NCI-H2081 (cell line): ENCODE measurements around the gene NEK1.

Experiments used
- DNase-seq, 2 experiments: peaks; one replicate each; lab custom pipeline; 2025; lab: John Stamatoyannopoulos, UW

Gene NEK1, protein sequence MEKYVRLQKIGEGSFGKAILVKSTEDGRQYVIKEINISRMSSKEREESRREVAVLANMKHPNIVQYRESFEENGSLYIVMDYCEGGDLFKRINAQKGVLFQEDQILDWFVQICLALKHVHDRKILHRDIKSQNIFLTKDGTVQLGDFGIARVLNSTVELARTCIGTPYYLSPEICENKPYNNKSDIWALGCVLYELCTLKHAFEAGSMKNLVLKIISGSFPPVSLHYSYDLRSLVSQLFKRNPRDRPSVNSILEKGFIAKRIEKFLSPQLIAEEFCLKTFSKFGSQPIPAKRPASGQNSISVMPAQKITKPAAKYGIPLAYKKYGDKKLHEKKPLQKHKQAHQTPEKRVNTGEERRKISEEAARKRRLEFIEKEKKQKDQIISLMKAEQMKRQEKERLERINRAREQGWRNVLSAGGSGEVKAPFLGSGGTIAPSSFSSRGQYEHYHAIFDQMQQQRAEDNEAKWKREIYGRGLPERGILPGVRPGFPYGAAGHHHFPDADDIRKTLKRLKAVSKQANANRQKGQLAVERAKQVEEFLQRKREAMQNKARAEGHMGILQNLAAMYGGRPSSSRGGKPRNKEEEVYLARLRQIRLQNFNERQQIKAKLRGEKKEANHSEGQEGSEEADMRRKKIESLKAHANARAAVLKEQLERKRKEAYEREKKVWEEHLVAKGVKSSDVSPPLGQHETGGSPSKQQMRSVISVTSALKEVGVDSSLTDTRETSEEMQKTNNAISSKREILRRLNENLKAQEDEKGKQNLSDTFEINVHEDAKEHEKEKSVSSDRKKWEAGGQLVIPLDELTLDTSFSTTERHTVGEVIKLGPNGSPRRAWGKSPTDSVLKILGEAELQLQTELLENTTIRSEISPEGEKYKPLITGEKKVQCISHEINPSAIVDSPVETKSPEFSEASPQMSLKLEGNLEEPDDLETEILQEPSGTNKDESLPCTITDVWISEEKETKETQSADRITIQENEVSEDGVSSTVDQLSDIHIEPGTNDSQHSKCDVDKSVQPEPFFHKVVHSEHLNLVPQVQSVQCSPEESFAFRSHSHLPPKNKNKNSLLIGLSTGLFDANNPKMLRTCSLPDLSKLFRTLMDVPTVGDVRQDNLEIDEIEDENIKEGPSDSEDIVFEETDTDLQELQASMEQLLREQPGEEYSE (N-terminal part only)

DNA sequence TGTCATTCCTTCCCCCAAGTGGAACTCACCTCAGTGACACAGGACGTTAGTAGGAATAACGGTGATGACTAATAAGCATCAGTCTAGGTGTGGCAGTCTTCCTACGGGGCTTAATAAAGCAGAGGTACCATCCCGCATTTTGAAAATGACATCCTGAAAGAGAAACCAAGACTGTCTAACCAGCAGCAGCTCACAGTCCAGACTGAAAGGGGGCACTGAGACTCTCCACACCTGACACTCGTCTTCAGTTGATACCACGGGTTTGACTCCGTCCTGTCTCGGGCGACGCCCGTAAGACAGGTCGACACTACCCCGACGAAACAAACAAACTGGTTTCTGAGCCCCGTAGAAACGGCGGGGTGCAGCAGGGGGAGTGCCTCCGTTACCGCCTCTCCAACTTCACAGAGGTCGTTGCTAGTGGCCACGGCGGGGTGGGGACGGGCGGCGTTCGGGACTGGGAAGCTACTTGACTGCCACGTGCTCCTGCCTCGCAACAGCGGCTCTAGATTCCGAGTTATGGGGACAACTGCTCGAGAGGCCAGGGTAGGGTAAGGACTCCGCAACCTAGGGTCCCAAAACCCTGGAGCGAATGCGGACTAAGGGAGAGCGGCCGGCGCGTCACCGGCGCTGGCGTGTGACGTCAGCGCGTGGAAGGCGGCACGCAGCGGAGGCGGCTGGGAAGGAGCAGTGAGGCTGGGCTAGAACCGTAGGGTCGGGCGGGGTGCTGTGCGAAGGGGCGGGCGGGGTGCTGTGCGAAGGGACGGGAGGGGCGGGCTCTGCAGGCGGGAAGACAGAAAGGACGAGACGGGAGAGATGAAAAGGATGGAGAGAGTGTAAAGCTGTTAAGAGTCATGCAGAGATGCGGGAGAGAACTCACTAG is at the start of gene NEK1:
NEK1 (minus strand) TSS at position 593 of the 880 bp plus-strand sequence. CDS start 9,953 bp downstream, outside the sequence.
- DNase-seq: peak; percentile 83 to 84

DNA sequence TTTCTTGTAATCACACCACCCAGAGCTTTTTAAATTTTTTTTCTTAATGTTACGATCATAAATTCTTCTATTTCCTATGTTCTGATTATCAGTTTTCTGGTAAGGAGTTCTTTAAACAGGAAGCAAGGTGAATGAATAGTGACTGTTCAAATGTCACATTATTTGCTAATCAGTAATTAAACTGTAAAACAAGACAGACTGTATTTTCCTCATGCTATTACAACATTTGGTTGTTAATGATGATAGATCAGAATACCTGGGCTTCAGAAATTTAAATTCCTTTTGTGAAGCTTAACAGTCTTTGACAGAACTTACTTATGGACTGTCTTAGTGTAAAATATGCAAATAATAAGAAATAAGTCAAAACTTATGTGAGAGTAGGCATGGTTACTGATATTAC is 49.4 kb upstream of the NEK1 start:
- no peak for DNase-seq

DNA sequence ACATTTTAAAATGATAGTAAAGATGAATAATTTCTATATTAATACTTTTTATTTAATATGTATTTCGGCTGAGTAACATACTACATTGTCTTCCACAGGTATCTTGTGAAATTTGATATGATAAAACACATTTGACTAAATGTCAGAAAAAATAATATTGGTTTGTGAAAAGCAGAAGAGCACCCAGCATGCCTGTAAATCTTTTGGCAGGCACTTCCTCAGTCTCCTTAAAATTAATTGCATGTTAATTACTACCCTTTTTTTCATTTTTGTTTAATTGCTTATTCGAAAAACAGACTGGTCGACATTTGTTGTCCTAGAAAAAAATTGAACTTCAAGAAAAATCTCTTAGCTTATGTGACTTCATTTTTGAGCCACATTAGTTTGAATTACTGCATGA is 48.5 kb upstream of the NEK1 start:
- no peak for DNase-seq

- peak; percentile 72 to 93 for DNase-seq
Observed at GRCh38 chr4:169659716-169660670, 47.6 kb upstream of the NEK1 start.

DNA sequence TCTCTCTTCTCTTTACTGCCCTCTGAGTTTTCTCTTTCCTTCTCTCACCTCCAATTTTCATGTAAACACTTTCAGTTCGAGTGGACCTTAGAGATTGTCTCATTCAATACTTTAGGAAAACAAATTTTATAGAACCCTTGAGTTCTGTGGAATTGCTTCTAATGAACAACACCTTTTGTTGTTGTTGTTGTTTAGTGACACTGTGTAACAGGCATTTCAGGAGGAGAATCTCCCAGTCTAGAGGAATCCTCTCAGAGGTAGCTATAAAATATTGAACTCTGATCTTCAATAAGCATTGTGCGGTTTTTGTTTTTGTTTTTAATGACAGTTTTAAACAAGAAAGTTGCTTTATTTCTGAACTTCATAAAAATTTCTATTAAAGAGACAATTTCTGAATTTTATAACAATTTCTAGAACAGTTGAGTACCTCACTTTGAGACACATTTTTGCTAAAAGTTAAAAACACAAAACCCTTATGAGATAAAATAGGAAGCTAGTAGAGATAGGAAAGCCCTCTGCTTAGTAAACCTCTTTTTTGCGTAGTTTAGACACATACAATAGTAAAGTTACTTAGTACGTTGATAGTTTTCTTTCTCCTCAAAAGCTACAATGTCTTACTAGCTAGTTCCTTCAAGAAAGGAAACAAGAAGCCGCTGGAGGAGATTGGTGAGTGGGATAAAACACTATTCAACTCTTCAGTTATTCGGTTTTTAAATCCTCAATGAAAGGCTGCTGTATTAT is 46.8 kb upstream of the NEK1 start:
- no peak for DNase-seq

DNA sequence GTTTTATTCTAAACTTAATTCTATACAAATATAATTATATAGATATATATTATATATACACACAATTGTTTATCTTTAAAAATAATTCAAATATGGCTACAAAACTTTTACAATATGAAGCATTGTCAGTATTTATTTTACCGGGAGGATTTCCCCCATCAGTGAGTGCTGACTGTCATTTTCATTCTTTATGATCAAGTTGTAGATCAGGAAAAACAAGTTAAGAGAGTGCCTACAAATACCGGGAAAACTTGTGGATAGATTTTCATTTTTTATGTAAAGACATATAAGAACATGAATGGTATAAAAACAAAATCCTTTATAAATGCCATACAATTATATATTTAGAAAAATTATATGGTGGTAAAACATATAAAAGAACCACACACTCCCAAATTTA is 45.8 kb upstream of the NEK1 start:
- no peak for DNase-seq

DNA sequence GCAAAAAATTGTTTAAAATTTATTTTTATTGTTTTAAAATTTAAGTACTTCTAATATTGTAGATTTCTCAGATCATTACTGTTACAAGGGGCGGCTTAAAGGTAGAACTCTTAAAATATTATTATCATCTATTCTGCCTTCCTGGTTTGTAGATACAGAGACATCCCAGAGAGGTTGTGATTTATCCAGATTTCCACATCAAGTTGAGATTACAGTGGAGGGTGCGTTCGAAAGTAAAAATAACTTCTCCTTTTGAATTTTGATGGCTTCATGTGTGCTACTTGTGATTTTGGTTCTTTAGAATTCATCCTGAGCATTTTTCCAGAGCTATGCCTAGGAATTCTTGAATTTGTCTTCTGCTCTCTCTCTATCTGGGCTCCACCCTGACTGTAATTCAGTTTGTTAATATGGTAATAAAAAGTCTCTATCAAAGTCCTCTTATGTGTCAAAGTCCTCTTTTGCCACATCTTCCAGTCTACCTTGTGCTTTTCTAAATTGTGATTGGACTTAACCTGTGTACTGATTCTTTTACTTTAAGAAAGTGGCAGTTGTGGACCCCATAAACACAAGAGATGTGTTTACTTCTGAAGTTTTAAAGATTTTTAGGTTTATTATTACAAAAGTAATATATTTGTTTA is 45.2 kb upstream of the NEK1 start:
- DNase-seq: no peak

DNA sequence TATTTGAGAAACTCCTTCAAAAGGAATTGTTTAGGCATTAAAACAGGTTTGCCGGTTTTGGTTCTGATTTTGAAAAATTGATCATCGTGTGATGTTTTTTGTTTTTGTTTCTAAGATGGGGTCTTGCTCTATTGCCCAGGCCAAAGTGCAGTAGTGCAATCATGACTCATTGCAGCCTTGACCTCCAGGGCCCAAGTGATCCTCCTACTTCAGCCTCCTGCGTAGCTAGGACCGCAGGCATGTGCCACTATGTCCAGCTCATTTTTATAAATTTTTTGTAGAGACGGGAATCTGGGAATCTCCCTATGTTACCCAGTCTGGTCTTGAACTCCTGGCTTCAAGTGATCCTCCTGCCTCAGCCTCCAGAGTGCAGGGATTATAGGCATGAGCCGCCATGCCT is 43.0 kb upstream of the NEK1 start:
- no peak for DNase-seq

- no peak for DNase-seq
Observed at GRCh38 chr4:169652535-169652934, 40.2 kb upstream of the NEK1 start.

DNA sequence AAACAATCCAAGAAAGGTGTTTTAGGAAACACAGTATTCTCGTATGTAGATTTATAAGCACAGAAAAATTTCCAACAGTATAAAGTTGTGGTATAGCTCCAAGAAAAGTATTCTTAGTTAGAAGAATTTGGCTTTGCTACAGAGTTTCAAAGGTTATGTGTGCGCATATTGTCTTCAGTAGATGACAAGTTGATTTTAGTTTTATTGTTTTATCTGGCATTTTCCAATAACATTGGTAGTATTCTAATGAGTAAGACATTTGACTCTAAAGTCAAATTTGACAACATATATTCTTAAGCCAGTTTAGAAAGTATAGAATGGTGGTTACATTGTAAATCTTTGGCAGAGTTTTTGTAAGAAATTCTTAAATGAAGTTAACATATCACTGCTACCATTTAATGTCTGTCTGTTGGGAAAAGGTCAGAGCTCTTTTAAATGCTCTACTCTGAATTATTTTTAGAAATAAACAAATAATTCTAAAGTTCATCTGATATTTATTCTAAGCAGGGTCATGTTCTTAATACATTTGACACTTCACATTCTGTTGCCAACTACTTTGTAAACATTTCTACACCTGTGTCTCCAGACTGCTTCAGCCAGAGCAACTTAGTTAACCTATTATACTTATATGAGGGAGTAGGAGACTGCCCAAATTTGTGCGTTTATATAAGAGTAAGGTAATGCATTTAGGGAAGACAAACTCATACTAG is 38.0 kb upstream of the NEK1 start:
- no peak for DNase-seq

GRCh38 chr4:169649545-169650226 is 37.3 kb upstream of the NEK1 start:
- DNase-seq: no peak

DNA sequence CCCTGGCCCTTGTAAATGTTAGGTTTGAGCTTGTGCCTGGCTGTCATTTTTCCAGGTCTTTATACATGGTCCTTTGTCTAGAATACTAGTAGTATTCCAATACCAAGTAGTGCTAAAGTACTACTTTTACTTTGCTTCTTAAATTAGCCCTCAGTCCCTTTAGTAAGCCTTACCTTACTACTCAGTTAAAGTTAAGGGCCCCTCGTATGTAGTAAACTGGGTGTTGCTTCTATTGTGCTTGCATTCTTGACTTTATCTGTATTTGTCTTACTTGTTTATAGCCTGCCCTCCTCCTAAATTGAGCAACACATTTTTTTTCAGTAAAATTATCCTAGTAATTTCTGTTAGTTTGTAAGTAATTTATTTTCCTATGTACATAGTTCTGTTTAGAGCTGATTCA is 33.2 kb upstream of the NEK1 start:
- DNase-seq: no peak

DNA sequence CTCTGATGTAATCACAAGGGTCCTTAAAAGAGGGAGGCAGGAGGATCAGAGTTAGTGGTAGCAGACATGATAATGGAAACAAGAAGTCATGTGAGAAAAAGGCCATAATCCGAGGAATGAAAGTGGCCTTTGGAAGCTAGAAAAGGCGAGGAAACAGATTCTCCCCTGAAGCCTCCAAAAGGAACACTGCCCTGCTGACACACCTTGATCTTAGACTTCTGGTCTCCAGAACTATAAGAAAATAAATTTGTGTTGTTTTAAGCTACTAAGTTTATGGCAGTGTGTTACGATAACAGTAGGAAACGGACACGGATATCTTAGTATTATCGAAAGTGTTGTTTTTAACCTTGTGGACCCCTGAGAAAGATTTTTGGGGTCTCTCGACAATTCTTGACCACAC is 32.4 kb upstream of the NEK1 start:
- no peak for DNase-seq

DNA sequence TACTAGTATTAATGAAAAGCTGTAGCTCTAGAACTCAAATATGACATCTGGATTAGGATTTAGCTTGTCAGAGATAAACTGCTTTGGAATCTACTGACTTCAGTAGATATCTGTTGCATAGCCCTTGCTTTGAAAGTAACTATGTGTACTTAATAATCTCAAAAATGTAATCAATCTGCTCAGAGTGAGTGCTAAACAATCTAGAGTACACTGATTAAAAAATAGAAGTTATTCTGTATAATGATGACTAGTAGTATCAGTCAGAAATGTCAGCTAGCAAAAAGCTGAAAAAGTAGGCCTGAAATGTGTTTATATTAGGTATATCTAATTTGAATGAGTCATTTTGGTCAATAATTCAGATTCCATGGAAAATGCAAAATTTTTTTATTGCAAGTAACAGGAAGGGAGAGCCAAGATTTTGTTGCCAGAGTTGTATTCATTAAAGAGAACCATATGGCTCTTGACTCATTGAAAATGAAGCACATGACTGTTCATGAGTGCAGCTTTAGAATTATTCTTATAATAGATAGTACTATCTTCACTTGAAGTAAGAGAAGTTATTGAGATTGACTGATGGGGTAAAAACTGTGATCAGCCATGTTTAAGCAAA is 28.0 kb upstream of the NEK1 start:
- DNase-seq: no peak

DNA sequence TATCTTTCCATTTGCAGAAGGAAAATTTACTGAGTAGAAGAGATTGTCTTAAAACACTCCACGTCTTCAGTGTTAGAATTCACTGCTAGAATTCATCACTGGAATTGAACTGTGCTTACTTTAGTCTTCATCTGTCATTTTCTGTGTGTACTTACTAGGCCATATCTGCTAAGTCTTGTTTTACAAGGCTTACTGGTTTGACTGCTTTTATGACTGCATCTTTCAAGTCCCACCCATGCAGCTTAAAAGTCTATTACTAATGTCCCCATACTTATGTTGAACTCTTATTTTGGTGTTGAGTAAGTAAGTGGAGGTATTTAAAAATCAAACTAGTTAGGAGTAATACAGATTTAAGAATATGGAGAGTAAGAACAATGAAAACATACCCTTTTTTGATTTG is 22.6 kb upstream of the NEK1 start:
- DNase-seq: no peak

DNA sequence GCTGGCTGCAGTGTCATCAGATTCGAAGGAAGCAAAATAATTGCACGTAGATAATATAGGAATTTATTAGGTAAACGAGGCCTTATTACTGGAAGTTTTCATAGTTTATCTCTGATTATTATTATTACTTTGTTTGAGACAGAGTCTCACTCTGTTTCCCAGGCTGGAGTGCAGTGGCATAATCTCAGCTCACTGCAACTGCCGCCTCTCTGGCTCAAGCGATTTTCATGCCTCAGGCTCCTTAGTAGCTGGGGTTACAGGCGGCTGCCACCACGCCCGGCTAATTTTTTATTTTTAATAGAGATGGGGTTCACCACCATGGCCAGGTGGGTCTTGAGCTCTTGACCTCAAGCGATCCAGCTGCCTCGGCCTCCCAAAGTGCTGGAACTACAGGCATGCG is 20.5 kb upstream of the NEK1 start:
- no peak for DNase-seq

DNA sequence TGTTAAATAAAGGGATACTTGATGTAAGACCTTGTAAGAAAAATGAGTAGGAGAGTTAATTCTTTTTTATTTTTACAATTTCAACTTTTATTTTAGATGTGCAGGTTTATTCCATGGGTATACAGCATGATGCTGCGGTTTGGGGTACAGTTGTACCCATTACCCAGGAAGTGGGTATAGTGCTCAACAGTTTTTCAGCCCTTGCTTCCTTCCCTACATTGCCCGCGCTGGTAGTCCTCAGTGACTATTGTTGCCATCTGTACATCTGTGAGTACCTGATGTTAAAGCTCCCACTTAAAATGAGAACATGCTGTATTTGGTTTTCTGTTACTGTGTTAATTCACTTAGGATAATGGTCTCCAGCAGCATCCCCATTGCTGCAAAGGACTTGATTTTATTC is 17.7 kb upstream of the NEK1 start:
- no peak for DNase-seq

DNA sequence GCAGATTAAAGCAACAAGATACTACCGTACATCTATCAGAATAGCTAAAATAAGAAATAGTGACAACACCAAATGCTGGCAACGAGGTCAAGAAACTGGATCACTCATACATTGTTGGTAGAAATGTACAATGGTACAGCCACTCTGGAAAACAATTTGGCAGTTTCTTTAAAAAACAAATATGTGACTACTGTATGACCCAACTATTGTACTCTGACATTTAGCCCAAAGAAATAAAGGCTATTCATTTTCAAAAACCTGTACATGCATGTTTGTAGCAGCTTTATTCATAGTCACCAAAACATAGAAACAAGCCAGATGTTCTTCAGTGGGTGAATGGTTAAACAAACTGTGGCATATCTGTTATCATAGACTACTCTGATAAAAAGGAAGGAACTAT is 16.2 kb upstream of the NEK1 start:
- DNase-seq: no peak
